Measurements from ENCODE around the gene GPD2.

GRCh38 chr2:156626931-156627330 lies 190.8 kb downstream of the GPD2 start:
- no peak for TF ChIP-seq KLF9 (tag by site-specific recombination; IDR thresholded peaks at IDR 0.05; ENCODE audit: low read depth)
- TF ChIP-seq CTCF (tag by site-specific recombination; IDR thresholded peaks at IDR 0.05) = no peak
- TF ChIP-seq ZSCAN30 (tag by site-specific recombination; IDR thresholded peaks at IDR 0.05) = no peak
- no peak for TF ChIP-seq PRDM6 (tag by site-specific recombination; IDR thresholded peaks at IDR 0.05)
- TF ChIP-seq KLF16 (tag by site-specific recombination; IDR thresholded peaks at IDR 0.05) = no peak
